Measurements from ENCODE around the gene SHROOM3.

SHROOM3 gene

DNA sequence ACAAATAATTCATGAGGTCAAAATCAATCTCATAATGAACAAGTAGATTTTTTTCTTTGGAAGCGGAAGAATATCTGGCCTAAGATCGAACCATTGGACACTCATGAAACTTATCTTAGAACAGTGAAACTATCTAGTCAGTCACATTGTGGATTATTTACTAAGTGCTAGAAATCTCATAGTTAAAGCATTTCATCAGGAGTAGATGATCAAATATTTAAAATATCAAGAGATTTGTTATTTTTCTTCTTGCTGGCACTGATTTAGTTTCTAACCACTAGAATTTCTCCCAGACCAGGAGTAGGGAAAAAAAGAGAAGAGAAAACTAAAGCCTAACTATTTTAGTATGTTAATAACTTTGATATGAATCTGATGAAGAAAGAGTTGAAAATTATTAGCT, 105.5 kb downstream of the SHROOM3 start:
- DNase-seq (ENCODE audit: low read depth) = no peak

DNA sequence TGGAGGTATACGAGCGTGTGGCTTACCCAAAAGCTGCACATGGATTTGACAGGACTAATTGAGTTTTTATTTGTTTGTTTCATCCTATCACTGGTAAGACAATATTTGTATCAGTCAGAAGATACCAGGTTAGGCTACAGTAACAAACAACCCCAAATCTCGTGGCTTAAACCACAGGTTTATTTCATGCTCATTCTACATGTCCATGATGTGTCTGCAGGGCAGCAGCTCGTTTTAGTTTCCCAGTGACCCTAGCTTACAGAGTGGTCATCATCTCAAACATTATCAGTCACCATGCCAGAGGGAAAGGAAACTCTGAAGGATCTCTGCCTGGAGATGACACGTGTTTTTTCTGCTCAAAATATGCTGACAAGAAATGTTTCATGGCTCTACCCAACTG, 108.3 kb downstream of the SHROOM3 start:
- DNase-seq (ENCODE audit: low read depth) = no peak

DNA sequence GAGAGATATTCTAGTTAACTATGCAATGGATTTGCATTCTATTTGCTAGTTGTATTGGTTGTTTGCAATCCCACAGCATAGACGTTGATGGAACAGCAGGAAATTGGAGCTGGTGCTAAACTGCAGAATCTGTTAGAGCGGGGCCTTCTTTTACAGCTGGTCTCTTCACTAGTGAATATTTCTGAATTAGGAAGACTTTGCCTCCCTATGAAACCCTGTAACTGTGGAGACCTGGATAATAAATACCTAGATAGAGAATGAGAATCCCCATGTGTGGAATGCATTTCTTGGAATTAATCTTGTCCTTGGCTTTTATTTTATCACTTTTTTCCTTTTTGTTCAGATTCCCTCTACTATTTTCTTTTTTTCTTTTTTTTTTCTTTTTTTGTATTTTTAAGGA, 109.7 kb downstream of the SHROOM3 start:
- DNase-seq (ENCODE audit: low read depth) = no peak

DNA sequence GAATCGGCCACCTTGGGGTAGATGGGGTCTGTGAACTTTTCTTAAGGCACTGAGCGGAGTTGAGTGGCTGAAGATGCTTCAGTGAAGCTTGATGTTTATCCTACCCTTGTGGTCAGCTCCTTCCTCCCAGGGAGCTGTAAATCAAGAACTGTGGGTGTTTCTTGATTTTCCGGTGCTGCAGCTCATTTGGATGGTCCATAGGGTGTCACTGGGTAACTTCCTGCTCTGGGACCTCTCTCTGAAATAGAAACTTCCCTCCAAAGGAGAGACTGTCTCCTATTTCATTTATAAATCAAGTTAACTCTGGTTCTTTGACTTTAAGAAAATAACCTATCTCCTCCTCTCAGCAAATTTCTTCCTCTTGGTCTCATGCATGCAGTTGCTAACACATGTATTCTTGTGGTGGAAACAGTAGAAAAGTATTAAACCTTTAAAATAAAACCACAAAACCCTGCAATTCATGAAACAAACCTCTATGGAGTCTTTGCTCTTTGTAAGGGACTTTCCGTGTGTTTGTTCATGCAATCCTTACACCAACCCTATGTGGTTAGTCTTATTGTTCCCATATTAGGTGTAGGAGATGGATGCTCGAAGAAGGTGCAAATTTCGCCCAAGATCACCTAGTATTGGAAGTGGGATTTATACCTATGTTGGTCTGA, 110.3 kb downstream of the SHROOM3 start:
- DNase-seq (ENCODE audit: low read depth) = no peak

DNA sequence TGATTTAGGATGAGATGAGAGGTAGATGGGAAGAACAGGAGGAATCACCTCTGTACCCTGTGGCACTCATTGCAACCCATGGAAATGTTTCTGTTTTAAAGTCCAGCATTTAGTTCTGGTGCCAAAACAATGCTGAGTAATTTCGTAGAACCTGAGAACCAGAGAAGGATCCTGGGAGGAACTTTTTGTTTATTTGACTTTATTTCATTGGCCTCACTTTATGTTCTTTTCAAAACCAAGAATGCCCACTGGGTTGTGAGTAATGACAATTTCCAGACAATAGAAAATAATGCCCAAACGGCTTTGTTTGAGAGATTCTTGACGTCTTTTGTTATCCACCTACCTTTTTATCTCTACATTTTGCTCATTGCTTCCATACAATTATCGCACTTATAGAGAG, 111.3 kb downstream of the SHROOM3 start:
- no peak for DNase-seq (ENCODE audit: low read depth)

DNA sequence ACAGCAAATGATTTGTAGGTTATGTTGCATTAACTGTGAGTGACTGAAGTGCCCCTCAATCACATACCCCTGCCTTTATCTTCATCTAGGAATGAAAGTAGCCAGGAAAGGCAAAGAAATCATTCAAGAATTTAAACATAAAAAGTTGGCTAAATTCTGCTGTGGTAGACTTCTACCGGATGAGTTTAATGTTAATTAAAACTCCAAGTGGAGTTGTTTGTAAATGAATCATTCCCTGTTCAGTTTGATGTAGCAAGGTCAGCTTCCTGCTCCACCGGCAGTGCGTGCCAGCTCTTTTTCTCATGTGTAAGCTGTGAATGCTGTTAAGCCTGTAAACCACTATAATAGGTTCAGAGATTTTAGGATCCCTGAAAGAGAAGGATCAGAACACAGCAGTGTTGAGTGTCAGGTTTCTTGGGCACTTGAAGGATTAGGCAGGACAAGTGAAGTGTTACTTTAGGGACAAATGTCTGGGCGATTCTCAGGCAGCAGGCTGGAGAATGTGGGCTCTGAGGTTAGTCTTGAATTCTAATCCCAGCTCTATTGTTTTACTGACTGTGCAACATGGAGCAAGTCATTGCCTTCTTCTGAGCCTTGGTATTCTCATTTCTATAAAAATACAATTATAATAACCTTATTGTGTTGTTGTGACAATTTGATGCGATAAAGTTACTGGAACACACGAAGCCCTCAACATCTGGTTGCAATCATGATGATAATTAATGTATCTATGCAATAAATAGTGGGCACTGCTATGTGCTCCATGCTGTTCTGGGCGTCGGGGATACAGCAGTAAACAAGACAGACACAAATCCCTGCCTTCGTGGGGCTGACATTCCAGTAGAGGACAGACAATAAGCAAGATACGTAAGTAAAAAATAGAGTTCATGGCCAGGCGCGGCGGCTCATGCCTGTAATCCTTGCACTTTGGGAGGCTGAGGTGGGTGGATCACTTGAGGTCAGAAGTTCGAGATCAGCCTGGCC, 112.0 kb downstream of the SHROOM3 start:
- DNase-seq (ENCODE audit: low read depth) = peak; percentile 65

DNA sequence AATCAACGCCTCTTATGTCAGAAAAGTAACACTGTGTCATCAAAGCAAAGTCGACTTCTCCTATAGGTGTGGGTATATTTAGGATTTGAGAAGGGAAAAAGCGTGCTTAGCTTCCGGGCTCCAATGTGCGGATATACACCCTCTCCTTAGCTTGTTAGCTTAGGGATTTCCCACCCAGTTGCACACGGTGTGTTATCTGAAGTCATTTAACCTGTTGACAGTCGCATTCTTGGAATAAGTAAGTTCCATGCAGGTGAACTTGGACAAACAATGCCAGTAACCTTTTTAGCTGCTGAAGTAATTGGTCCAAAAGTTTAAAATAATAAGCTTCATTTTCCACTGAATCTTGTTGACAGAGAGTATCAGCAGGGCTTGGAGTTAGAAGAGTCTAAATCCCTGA, 113.7 kb downstream of the SHROOM3 start:
- no peak for DNase-seq (ENCODE audit: low read depth)

DNA sequence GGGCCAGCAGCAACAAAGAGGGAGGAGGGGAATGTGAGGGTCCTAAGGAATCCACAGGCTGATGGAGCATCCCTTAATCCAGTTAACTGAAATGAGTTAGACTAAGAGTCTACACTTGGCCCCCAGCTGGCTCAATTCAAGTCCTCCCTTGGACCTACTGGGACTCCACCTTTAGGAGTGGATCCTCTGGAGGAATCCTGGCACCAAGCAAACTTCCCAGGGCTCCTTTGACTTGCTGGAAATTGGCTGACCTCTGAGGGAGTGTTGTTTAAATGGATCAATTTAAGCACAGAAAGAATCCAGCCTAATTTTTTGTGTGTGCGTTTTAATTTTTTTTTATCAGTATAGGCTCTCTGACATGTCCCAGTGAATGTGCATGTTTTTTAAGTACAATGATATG, 114.7 kb downstream of the SHROOM3 start:
- no peak for DNase-seq (ENCODE audit: low read depth)

DNA sequence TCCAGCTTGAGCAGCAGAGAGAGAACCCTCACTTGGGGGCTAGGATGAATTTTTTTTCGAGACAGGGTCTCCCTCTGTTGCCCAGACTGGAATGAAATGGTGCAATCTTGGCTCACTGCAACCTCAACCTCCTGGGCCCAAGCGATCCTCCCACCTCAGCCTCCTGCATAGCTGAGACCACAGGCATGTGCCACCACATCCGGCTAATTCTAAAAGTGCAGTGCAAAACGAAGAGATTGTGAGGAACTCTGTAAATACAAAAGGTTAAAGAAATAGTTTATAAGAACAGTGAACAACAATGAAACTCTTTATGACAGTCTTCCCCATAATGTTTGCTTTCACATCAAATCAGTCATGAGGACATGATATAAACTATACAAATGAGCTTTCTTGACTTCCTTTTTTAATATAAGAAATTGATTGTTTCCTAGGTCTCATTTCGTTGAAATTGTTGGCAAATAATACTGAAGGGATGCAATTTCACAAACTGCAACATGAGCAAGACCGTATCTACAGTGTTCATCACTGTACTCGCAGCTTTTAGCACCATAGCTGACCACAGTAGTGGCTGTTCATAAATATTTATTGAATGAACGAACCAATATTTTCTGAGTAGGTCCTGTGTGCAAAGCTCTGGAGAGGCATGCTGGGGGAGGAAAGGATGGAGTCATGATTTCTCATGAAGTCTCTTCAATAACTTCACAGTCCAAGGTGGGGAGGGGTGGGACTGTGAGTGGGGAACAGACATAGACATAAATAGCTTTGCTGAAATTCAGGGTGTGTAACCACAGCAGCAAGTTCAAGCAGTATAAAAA, 116.1 kb downstream of the SHROOM3 start:
- DNase-seq (ENCODE audit: low read depth) = no peak

DNA sequence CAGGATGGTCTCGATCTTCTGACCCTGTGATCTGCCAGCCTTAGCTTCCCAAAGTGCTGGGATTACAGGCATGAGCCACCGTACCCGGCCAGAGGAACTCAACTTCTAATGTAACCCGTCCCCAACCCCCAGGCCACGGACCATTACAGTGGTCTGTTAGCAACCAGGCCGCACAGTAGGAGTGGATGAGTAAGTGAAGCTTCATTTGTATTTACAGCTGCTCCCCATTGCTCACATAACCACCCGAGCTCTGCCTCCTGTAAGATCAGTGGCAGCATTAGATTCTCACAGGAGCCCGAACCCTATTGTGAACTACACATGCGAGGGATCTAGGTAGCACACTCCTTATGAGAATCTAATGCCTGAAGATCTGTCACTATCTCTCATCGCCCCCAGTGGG, 119.6 kb downstream of the SHROOM3 start:
- no peak for DNase-seq (ENCODE audit: low read depth)

DNA sequence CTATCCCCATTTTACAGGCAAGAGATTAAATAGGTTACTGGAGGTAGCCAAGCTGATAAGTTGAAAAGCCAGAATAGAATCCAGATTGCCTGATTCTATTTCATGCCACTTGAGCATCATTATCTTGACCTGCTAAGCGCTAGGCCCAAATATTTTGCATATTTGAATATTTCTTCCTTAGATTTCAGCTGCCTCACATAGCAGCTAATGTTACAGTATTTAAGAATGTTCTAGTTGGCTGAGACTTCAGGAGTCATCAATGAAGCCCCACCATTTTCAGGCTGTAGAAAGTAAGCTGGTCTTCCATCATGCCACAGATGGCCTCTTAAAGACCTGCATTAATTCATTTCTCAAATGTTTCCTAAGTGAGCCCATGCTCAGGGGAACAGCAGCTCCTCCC, 121.4 kb downstream of the SHROOM3 start:
- DNase-seq (ENCODE audit: low read depth) = no peak

DNA sequence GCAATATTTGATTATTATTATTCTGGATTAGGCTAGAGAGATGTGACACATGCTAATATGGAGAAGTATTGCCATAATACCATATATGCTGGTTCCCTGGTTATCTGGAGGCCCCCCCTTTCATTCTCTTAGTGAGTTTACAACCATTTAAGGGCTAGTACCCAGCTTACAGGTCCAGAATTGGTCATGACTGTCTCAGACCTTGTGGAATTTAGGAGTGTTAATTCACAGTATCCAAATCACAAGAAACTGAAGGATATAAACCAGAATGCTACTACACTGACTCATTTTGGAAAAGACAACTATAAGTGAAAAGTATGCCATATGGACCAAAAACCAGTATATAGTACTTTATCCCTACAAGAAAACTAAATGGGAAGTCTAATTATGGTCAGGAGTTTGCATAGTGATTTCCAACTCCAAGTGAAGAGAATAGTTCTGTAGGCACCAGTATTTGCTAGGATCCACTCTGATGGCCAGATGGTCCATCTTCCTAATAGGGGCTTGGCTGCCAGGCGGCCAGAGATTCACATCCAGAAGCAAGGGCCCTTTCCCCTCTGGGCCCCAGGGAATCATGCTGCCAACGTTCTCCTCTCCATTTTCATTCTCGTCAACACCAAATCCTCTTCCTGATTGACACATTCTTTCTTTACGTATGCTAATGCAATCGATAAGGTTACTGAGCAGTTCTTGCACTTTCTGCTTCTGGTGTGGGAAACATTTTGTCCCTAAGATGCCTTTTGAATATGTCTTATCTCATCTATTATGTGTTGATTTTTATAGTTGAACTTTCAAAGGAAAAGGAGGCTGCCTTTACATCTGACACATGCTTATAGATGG, 123.6 kb downstream of the SHROOM3 start:
- DNase-seq (ENCODE audit: low read depth) = no peak

DNA sequence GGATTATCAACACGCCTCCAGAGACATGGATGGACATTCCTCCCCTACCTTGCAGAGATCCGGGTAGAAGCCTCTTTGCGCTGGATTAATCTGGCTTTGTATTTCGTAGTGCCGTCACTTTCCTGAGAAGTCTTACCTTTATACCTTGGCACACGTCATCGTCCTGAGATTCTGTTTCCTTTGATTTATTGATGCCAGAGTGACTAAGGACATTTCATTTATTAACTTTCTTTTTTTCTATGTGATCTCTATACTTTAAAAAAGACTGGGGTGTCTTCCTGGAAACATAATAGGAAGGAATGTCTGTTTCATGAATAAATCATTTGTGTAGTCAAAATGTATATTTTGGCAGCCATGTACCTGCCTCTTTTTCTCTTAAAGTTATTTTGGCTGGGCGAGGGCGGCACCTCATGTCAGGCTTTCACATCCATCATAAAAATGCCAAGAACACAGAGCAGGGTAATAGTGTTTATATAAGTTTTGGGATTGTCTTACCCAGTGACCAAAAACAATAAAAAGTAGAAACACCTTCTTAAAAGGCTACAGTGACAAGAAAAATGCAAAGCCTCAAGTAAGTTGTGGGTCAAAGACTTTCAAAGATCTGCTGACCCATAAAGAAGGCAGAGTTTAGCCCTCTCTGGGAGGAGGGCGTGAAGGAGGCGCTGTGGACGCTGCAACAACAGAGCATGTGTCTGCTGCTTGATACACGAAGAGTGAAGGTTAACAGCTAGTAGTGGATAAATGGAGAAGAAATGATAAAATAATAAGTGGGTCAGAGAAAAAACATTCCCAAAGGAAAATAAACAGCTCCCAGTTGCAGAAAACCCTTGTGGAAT, 124.4 kb downstream of the SHROOM3 start:
- no peak for DNase-seq (ENCODE audit: low read depth)

DNA sequence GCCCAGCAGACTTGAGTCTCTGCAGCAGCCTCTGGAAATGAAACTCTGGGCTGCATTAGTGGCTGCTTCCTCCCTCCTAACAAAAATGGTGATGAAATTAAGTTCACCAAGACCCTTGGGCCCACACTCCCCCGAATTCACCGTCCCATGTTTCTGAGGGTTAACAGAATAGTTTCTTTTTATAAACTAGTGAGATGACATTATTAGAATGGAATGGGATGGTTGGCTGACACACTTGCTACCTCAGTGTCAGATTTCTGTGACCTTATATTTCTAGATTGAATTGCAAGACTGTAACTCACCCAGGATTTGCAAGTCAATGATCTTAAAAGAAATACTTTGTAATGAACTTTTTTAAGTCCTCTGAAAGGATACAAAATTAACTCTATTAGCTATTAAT, 127.1 kb downstream of the SHROOM3 start:
- no peak for DNase-seq (ENCODE audit: low read depth)

DNA sequence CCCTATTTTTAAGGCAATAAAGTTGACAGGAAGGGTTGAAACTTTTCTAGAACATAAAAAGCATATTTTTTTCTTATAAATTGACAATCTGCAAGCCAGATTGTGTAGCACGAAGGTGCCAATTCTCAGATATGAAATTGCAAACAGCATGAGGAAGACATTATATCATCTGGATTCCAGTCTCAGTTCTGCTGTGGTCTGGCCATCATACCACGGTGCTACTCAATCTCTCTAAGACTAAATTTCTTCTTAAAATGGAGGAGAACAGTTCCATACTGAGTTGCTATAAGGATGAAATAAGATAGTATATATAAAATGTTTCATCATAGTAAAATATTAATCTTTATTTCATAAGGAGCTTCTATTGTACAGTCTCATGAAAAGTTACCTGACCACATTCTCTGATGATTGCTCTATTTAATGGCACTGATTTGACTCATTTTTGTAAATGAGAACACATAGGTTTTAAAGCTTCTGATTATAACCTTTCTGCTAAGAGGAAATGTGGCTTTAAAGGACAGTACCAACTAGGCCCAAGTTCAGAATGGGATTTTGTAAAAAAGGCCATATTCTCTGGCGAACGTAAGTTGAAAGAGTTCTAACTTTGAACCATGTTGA, 127.9 kb downstream of the SHROOM3 start:
- DNase-seq (ENCODE audit: low read depth) = no peak

DNA sequence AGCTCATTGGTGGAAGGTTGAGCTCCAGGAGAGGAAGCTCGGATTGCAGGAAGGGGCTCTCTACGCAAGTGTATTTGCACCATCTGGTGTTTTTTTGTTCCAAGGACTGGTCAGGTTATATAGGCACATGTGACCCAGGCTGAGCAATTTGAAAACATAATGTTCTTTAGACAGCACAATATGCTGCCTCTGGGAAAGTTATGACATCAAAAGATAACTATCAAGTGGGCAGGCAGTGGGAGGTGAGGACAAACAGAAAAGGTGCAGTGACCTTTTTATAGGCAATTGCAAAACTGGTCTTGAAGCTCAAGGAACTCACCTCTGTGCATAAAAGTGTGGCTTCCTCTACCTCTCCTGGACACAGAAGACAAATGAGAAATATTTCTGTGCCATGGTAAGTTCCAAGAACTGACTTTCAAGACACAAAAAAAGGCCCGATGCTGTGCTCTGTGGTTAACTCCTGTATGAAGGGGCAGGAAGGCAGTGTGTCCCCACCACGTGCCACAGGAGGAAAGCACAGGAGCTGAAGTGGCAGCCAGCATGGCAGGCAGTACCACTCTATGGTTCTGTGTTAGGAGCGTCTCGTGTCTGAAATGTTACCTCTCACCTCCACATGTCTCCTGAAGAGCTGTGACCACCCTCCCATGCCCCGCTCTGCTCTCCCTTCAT, 128.6 kb downstream of the SHROOM3 start:
- DNase-seq (ENCODE audit: low read depth) = no peak

DNA sequence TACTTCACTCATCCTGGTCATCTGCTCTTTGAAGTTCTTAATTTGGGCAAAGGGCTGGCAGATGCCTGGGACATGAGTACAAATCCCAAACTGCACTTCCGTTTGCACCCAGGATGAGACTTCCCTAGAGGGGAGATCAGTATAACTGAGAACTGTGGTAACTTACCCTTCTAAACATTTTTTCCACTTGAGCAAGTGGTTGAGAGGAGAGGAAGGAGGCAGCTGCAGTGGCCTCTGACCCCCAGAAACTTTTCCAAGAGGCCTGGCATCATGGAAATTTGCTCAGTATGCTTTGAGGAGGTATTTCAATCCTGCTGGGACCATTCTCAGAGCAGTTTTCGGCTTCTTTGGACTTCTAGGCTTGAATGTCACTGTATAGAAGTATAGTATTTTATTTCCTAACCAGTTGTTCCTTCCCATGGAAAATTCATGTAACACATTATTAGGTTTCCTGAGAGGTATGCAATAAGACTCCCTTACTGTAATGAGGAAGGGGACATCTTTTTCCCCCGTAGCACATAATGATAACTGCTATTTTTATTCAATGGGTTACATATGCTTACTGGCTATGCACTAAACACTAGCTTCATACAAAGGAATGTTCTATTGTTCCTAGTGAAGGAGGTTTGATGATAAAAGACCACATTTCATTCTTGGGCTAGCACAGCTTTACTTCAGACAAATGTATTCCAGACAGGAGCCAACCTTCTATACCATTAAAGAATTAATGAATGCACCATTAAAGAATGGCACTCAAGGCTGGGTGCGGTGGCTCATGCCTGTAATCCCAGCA, 129.3 kb downstream of the SHROOM3 start:
- no peak for DNase-seq (ENCODE audit: low read depth)

DNA sequence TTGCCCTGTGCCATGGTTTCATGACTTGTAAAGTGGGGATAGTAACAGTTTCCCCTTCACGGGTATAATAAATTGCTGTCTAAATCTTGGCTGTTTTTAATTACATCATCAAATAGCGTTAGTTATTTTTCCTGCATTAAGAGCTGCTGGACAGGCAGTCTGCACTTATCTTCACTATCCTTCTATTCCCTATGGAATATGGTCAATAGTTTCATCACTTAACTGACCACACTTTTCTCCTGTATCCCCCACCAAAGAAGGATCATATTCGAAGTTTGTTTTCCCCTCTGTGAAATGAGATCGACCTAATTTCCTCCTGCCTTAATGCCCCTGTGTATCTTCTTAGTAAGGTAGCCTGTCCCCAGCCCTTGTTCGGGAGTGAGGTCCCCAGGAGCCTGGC, 133.2 kb downstream of the SHROOM3 start:
- DNase-seq (ENCODE audit: low read depth) = no peak

DNA sequence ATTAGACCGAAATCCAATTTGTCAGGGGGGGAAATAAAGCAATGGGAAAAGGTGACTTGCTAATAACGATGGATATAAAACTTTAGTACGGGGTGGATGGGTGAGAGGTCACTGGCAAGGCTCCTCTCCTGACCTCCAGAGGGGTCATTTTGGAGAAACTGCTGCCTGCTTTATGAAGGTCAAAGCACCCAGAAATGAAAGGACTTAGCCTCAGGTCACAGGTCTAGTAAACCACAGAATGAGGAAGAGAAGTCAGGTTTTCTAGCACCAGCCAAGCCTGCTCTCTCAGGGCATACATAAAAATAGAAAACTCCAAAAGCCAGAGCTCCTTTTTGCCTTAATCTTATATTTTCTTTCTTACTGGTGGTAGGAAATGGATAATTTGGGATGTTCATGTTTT, 134.2 kb downstream of the SHROOM3 start:
- DNase-seq (ENCODE audit: low read depth) = no peak
